B cell (primary cell): ENCODE measurements around the gene ZP2.

Source experiments
- EZH2 ChIP-seq: IDR thresholded peaks from 2 replicates; pipeline ENCODE4 v1.6.1; 2012; ENCODE audit warnings: borderline replicate concordance, low read depth, mild to moderate bottlenecking, moderate library complexity, low read length; ENCODE audit not compliant: insufficient read depth, poor library complexity, severe bottlenecking
- TF ChIP-seq, protein P1 (sequence below): fragments of 200-600 bp; IDR thresholded peaks from one replicate; pipeline ENCODE4 v1.8.0; 2022; ENCODE audit warnings: antibody characterized with exemption, mild to moderate bottlenecking

DNA sequence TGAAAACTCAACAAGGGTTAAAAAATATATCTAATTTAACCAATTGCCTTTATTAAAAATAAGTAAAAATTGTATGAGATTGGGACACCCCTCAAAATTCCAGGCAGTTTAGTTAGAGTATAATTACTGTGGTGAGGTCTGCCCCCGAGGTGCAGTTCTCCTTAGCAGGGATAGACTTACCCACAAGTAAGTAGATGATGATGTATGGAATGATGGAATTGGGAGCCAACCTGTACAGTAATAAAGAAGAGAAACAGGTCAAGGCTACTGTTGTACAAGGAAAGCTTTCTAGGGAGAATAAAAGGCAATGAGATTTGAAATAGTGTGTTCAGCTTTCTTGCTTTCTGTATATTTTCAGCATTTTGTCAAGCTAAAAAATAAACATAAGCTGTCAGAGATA, 51.1 kb downstream of the ZP2 start:
- no peak for TF ChIP-seq EZH2
- TF ChIP-seq, protein P1, sequence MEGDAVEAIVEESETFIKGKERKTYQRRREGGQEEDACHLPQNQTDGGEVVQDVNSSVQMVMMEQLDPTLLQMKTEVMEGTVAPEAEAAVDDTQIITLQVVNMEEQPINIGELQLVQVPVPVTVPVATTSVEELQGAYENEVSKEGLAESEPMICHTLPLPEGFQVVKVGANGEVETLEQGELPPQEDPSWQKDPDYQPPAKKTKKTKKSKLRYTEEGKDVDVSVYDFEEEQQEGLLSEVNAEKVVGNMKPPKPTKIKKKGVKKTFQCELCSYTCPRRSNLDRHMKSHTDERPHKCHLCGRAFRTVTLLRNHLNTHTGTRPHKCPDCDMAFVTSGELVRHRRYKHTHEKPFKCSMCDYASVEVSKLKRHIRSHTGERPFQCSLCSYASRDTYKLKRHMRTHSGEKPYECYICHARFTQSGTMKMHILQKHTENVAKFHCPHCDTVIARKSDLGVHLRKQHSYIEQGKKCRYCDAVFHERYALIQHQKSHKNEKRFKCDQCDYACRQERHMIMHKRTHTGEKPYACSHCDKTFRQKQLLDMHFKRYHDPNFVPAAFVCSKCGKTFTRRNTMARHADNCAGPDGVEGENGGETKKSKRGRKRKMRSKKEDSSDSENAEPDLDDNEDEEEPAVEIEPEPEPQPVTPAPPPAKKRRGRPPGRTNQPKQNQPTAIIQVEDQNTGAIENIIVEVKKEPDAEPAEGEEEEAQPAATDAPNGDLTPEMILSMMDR, result no peak
